ENCODE results near the gene FAM149A.

- TF ChIP-seq CTCF (optimal IDR thresholded peaks at IDR 0.05 in 1 of 3, IDR thresholded peaks at IDR 0.05 in 1 of 3, conservative IDR thresholded peaks at IDR 0.05 in 1 of 3; ENCODE audit: extremely low read depth in 1 of 3, insufficient read depth in 2 of 3, low read length in 3 of 3) = no peak
- TF ChIP-seq EZH2 (IDR thresholded peaks at IDR 0.05; ENCODE audit: low read length) = no peak
These were observed 14.1 kb downstream of the FAM149A start for GRCh38 chr4:186118582-186118981.

Data from keratinocyte (primary cell).